GOT3 (cell line): Measurements from ENCODE around the gene ZNF710.

ENCODE experiments used
- DNase-seq: peaks from one replicate; lab custom pipeline; 2025; ENCODE audit warnings: mixed read lengths; lab: John Stamatoyannopoulos, UW

The ZNF710 gene

GRCh38 chr15:90038632-90039095 is 37.5 kb downstream of the ZNF710 start:
- DNase-seq = no peak

- DNase-seq = no peak
Observed at GRCh38 chr15:90039996-90040395, 38.9 kb downstream of the ZNF710 start.

- no peak for DNase-seq
Observed at GRCh38 chr15:90040618-90041017, 39.5 kb downstream of the ZNF710 start.

GRCh38 chr15:90042356-90042755 is 41.2 kb downstream of the ZNF710 start:
- DNase-seq = no peak

GRCh38 chr15:90042766-90043529 is 41.8 kb downstream of the ZNF710 start:
- DNase-seq = no peak

GRCh38 chr15:90043530-90044010 is 42.4 kb downstream of the ZNF710 start:
- no peak for DNase-seq

- DNase-seq = no peak
Observed at GRCh38 chr15:90044191-90044590, 43.1 kb downstream of the ZNF710 start.

- no peak for DNase-seq
Observed at GRCh38 chr15:90044916-90045371, 43.8 kb downstream of the ZNF710 start.

GRCh38 chr15:90046289-90046688 is 45.2 kb downstream of the ZNF710 start:
- DNase-seq = no peak

- no peak for DNase-seq
Observed at GRCh38 chr15:90046911-90047392, 45.8 kb downstream of the ZNF710 start.

- DNase-seq = no peak
Observed at GRCh38 chr15:90047956-90048575, 46.9 kb downstream of the ZNF710 start.

- no peak for DNase-seq
Observed at GRCh38 chr15:90049030-90049429, 47.9 kb downstream of the ZNF710 start.

GRCh38 chr15:90049666-90050604 is 48.8 kb downstream of the ZNF710 start:
- no peak for DNase-seq

- no peak for DNase-seq
Observed at GRCh38 chr15:90051874-90052273, 50.8 kb downstream of the ZNF710 start.

GRCh38 chr15:90053685-90054466 is 52.8 kb downstream of the ZNF710 start:
- no peak for DNase-seq

GRCh38 chr15:90054618-90055097 is 53.5 kb downstream of the ZNF710 start:
- DNase-seq = no peak

GRCh38 chr15:90055182-90055581 is 54.1 kb downstream of the ZNF710 start:
- DNase-seq = no peak

- no peak for DNase-seq
Observed at GRCh38 chr15:90056529-90056928, 55.4 kb downstream of the ZNF710 start.

- DNase-seq = no peak
Observed at GRCh38 chr15:90058308-90058707, 57.2 kb downstream of the ZNF710 start.

GRCh38 chr15:90058775-90059174 is 57.7 kb downstream of the ZNF710 start:
- no peak for DNase-seq
